Measurements from ENCODE around the gene LIX1L. TPM values are rescaled to one million over a fixed set of nuclear protein-coding genes. Genes with fewer than 3 reads are reported as not detected.

The LIX1L gene
- total RNA-seq, 1 experiment from 2014 or later, result 12.4 TPM

- DNase-seq (ENCODE audit: low read depth, low spot score) (no peak), ATAC-seq (no peak)
- Histone ChIP-seq H3K79me2 (ENCODE audit: insufficient read depth, low read length) (no peaks in the 10 kb centered on the region), H3K9me2 (ENCODE audit: insufficient read depth) (no peaks in the 10 kb centered on the region), H3K4me1 (ENCODE audit: control insufficient read depth in 1 of 2, insufficient read depth in 2 of 2, low read length in 2 of 2) (no peaks in the 10 kb centered on the region), H3K4me2 (ENCODE audit: low read length) (no peak overlapping the region), H4K20me1 (ENCODE audit: insufficient read depth) (no peaks in the 10 kb centered on the region), H3K36me3 (ENCODE audit: control insufficient read depth in 1 of 2, insufficient read depth in 2 of 2, low read length in 2 of 2) (no peaks in the 10 kb centered on the region), H3K9ac (ENCODE audit: low read length) (no peak overlapping the region), H3K27ac (ENCODE audit: low read depth, low read length) (no peak overlapping the region), H3K27me3 (ENCODE audit: insufficient read depth, low read length) (no peaks in the 10 kb centered on the region), H3K9me3 (ENCODE audit: control insufficient read depth in 1 of 2, insufficient read depth in 1 of 2, low read depth in 1 of 2, low read length in 2 of 2) (no peaks in the 10 kb centered on the region), H3K4me3 (replicated peaks in 1 of 2; ENCODE audit: low read depth in 1 of 2, low read length in 2 of 2) (no peak overlapping the region), H2AFZ (ENCODE audit: low read depth, low read length, poor library complexity, severe bottlenecking) (no peak overlapping the region)
- ChIA-PET POLR2A (interaction anchor here (2.3 kb wide), 1 partner anchor 28 kb away, joined by 5 read pairs; the partner anchor contains the start of genes ANKRD34A and POLR3GL), CTCF (interaction anchor here (0.8 kb wide), 1 partner anchor 44 kb away, joined by 3 read pairs; no protein-coding TSS in a partner anchor), RAD21 (ENCODE audit: low non-redundant PET in 1 of 2, low total read pairs in 2 of 2, uncharacterized antibody in 2 of 2, unreplicated experiment in 2 of 2) (no interaction called here)
- BruUV-seq (replicated peaks), result no TSS peak
- intact Hi-C loops (cut with micrococcal nuclease), result no loop called here
- TF ChIP-seq POLR2A (IDR thresholded peaks at IDR 0.05; ENCODE audit: borderline replicate concordance, extremely low read depth, insufficient read depth, insufficient read length), result no peak
- no peak for TF ChIP-seq RAD21 (IDR thresholded peaks at IDR 0.05; ENCODE audit: low read depth)
- TF ChIP-seq ATF3 (IDR thresholded peaks at IDR 0.05), result no peak
- TF ChIP-seq CTCF (IDR thresholded peaks at IDR 0.05 in 2 of 3, conservative IDR thresholded peaks at IDR 0.05 in 1 of 3; ENCODE audit: borderline replicate concordance in 1 of 3, insufficient read depth in 1 of 3, low read depth in 2 of 3, low read length in 2 of 3), result no peak
- TF ChIP-seq REST (IDR thresholded peaks at IDR 0.05; ENCODE audit: low read depth), result no peak
Observed at GRCh38 chr1:145936247-145936646, 21.6 kb downstream of the LIX1L start.

Measured in HCT116 (cell line).